GM19035 (cell line): Measurements from ENCODE around the gene C21orf58.
"Not testable (repeated sequence)": the region's sequence is repeated elsewhere in the genome, so short reads cannot be mapped to it uniquely, and the experiment has no call there.

ENCODE experiments used
- ATAC-seq: cut with Tn5 transposase; IDR thresholded peaks from one replicate; pipeline ENCODE4 v1.9.1; 2021; ENCODE audit not compliant: unreplicated experiment

Gene C21orf58

DNA sequence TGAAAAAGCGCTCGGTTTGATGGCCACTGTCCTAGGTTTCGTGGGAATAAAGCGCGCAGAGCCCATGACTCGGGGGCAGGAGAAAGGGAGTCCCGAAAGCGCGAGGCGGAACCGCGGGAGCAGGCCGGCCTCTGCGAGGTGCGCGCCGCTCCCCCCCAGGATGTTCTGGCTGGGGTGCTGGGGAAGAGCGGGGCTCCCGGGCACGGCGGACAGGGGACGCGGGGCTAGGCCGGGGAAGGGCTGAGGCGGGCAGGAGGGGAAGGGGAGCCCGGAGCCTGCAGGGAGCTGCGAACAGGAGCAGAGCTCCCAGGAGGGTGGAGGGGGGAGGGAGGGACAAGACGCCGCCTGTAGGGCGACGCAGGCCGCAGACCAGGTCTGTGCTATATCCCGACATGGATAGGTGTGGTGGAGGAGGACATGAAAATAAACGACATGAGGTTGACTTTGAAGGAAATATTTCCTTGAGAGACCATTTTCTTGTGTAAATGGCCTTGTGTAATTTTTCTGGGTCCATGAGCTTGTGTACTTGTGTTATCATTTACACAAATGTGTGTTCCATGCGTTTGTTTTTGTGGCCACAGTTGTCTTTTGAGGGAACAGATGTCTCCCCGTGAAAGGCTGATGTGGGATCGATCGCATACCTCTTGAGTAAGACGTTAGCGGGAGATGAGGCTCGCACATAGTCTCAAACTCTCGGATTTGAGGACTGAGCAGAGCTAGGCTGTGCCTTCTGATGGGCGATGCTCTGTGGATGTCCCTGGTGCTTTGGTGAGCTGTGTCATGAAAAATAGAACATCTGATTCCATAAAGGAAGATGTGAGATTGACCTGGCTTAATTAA is 1.6 kb upstream of the C21orf58 start:
- ATAC-seq = no peak

DNA sequence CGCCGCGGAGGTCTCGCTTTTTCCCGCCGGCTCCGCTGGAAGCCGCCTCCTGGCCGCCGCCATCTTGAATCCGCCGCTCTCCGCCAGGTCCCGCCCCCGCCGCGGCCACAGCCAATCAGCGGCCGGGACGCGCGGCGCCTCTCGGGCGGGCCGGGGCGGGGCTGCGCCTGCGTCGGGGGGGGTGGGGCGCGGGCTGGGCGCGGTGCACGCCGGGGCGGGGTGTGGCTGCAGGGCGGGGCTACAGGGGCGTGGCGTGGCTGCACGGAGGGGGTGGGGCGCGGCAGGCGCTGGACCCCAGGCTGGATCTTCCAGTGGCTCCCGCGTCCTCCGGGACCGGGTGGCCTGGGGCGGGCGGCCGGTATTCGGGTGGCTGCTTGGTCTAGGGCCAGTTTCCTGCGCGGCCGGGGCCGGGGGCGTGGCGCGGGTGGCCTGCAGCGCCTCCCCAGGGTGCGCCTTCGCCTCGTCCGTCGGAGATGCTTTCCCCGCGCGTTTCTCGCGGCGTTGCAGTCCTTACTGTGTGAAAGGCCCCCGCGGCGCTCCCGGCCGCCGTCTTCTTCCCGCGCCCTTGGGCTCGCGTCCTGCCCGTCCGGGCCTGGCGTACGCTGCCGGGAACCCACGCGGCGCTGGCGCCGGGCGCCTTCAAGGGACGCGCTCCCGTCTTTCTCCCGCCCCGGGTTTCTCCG is 861 bp upstream of the C21orf58 start:
- peak; percentile 66 for ATAC-seq

DNA sequence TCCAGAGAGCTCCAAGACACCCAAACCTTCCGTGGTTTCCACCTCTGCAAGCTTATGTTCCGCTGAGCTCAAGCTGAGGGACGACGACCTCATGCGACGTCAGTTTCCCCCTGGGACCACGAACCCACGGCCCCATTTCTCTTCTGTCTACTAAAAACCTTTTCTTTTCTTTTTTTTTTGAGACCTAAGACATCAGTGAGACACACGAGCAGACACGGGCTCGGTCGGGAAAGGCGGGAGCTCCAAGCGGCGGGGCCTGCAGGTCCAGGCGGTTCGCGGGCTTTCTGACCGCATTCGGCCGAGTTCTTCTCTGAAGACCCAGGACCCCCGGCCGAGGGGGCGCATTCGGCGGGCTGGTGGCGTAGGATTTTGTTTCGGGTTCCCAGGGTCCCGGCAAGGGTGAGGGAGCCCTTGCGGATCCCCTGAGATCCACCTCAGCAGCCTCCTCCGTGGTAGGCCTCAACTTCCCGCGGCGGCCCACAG is 402 bp downstream of the C21orf58 start:
- peak; percentile 6 for ATAC-seq

DNA sequence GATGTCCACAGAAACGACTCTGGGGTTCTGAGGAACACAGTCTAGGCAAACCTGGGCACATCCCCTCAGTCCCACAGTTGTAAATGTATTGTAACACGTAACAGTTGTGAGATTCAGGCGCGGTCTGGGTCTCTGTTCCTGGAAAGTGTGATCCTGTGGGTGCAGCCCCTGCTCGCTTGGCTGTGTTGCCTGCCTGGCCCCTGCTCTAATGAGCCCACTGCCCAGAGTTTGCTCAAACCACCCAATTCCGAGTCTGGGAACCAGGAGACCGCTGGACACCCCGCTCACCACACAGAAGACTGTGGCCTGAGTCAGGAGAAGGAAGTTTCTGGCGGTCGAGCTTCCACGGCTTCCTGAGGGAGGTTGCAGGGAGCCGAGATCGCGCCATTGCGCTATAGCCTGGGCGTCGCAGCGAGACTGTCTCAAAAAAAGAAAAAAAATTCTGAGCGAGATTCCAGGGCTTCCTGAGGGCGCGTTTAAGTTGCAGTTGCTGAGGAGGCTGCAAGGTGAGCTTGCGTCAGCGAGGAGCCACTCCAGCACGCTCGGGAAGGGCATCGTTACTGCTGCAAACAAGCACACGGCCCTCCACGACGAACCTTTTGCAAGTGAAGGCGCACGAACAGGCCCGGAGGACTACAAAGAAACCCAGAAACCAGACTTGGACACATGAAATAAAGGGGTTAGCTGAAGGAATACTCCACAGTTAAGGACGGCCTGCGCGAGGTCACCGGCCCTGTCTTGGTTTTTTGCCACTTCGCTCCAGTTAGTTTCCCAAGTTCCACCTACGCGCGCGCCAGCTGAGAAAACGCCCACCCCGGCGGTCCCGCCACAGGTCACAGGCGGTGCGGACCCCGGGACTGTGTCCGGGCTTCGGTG is 1.1 kb downstream of the C21orf58 start:
- no peak for ATAC-seq

DNA sequence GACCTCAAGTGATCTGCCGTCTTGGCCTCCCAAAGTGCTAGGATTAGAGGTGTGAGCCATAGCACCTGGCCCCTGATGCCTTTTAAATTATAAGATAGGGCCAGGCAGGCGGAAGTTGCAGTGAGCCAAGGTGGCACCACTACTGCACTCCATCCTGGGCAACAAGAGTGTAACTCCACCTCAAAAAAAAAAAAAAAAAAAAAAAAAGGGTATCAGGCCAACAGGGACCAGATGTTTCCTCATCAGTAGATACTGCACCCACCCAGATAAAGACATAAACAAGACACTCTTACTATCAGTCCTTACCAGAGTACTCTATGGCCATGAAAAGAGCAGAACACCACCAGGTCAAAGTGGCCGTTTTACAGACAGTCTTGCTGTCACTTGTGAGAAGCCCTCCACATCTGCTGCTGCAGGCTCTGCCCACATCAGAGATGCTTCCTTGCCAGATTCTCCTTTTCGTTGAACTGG is 3.3 kb downstream of the C21orf58 start:
- ATAC-seq = no peak

DNA sequence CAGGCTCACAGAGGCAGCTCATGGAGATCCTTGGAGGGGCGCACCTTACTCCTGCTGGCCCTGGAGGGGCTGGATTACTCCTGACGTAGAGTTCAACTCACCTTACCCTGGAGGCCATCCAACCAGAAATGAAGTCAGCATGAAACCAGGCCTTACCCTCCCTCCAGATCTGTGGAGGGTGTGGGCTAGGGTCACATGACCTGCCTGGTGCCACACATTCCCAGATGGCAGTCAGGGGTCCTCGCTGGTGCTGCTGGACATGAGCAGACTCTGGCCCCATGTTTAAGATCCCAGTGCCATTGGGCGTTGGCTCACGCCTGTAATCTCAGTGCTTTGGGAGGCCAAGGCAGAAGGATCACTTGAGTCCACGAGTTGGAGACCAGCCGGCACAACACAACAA is 4.5 kb downstream of the C21orf58 start:
- no peak for ATAC-seq

DNA sequence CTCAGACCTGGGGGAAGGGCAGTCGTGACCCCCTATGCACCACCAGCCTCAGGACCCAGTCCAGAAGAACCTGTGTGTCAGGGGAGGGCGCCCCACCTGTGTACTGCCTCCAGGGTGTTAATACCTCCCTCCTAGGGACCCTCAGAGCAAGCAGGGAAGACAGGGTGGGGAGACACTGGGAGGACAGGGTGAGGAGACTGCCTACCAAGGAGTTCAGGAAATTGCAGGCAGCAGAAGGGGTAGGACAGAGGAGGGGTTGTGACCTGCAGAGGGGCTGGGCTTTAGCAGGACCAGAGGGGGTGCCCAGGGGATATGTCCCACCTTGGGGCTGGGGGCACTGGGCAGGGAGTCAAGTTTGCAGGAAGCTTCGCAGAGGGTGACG is 5.2 kb downstream of the C21orf58 start:
- ATAC-seq = no peak

DNA sequence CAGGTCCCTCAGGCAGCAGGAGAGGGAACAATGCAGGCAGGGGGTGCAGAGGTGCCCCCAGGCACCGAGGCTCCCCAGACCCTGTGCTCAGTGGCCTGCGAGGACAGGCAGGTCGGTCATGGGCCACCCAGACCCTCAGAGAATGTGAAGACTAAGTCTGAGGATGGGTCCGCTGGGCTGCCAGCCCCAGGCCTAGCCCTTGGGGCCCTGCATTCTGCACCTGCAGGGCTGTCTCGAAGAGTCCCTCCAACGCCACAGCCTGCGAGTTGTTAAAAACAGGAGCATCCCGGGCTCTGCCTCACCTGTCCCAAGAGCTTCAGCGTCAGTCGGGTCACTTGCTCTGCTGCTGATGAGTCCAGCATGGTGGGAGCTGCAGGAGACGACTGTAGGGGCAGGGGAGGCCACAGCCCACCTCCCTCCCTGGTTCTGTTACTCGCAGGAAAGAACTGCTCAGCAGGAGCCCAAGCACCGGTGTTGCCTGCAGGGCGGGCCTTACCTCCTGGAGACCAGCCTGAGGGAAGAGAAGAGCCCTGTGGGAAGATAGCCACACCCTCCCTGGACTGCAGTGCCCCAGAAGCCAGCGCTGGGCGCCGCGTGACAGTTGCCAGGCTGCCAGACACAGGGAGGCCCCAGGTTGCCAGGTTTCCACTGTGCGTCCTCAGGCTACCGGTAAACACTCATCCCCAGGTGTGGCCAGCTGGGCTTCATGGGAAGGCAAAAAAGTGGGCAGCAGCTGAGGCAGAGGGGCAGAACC is 5.8 kb downstream of the C21orf58 start:
- no peak for ATAC-seq

DNA sequence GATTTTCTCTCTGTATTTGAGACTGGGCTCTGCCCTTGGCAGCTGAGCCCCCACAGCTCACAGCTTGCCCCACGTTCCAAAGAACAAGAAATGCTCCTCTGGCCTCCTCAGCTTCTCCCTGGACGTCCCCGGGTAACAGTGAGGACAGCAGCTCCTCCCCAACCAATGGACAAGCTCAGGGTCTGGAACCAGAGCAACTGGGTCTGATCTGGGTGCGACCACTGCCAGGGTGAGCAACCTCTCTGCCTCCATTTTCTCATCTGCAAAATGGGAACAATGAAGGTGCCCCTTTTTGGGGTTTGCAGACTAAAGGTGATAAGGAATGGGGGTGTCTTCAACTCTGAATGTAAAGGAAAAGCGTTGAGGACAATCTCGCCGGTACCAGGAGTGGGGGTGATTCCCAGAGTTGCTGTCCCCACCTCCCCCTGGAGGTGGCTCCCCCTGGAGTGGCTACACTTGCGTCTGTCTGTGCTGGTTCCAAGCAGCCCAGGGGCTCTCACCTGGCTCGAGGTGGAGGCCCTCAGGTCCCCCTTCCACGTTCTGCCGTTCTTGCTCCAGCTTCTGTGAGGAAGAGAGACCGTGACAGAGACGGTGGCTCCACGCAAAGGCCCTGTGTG is 6.9 kb downstream of the C21orf58 start:
- no peak for ATAC-seq

DNA sequence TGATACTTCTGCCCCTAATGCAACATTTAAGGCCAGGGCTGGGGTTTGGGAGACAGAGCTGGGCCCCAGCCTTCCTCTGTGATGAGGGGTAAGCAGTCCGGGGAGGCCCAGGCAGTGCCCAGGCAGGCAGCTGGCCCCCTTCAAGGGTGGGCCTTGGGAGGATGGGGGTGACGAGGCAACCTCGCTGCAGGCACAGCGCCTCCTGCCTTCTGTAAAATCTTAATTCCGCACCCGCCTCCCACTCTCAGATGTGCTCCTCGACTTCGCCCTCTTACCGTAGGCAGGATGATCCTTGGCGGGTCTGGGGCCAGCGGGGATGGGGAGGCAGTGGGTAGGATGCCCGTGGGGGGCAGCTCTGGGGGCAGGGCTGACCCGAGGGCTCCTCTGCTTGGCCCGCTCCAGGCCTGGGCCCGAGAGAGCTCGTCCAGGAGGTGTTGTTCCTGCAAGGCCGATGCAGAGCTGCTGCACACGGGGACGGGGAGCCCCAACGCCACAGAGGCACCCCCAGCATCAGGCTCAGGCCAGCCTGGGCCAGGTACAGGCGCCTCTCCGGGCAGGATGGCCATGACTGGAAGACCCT is 9.1 kb downstream of the C21orf58 start:
- no peak for ATAC-seq

DNA sequence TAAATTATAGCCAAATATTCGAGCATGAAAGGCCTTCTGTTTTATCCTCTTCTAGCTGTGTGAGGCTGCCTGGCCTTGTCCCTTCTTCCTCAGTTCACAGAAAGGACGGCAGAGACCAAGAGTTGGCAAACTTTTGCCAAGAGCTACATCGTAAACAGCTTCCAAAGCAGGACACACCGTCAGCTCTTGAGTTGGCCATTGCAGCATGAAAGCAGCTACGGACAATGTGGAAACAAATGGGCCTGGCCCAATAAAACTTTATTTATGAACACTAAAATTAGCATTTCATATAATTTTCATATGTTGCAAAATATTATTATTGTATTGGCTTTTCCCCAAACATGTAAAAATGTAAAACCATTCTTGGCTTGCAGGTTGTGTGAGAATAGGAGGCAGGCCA is 10.7 kb downstream of the C21orf58 start:
- ATAC-seq = no peak

DNA sequence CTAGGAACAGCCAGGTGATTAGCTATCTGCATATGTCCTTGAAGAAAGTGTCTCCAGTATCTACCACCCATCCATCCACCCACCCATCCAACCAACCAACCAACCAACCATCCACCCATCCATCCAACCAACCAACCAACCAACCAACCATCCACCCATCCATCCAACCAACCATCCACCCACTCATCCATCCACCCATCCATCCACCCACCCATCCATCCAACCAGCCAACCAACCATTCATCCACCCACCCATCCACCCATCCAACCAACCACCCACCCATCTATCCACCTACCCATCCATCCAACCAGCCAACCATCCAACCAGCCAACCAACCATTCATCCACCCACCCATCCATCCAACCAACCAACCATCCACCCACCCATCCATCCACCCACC is 12.1 kb downstream of the C21orf58 start:
- ATAC-seq = no peak

DNA sequence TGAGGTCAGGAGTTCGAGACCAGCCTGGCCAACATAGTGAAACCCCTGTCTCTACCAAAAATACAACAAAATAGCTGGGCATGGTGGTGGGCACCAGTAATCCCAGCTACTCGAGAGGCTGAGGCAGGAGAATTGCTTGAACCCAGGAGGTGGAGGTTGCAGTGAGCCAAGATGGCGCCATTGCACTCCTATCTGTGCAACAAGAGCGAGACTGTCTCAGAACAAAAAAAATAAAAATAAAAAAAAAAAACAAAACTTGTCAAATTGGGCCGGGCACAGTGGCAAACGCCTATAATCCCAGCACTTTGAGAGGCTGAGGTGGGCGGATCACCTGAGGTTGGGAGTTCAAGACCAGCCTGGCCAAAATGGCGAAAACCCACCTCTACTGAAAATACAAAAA is 13.4 kb downstream of the C21orf58 start:
- not testable (repeated sequence) for ATAC-seq

DNA sequence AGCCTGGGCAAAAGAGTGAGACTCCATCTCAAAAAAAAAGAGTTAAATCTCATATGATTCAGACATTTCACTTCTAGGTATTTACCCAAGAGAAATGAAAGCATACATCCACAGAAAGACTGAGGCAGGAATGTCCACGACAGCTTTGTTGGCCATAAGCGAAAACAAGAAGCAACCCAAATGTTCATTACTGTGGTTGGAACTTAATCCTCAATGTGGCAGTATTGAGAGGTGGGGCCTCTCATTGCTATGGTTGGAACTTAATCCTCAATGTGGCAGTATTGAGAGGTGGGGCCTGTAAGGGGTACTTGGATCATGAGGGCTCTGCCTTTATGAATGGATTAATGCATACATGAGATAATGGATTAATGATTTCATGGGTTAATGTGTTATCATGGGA is 15.2 kb downstream of the C21orf58 start:
- no peak for ATAC-seq

DNA sequence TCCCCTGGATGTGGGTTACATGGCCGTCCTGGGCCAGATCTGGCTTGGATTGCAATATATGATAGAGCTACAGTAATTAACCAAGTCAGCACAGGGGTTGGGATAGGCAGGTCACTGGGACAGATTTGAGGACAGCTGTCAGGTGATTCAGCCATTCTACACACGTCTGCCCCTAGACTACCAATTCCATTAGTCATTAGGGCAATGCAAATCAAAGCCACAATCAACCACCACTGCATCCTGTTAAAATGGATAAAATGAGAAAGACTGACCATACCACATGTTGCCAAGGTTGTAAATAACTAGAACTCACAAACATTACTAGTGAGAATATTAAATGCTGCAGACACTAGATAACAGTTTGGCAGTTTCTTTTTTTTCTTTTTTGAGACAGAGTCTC is 16.0 kb downstream of the C21orf58 start:
- ATAC-seq = no peak

DNA sequence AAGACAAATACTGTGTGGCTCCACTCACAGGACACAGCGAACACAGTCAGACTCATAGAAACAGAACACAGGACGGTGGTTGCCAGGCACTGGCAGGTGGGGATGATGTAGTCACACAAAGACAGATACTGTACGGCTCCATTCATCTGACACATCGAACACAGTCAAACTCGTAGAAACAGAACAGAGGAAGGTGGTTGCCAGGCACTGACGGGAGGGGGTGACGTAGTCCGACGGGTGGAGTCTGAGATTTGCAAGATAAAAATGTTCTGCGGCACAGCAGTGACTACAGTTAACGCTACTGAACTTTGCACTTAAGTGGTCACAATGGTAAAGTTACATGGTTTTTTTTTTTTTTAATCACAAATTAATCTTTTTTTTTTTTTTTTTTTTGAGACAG is 18.7 kb downstream of the C21orf58 start:
- ATAC-seq = no peak

DNA sequence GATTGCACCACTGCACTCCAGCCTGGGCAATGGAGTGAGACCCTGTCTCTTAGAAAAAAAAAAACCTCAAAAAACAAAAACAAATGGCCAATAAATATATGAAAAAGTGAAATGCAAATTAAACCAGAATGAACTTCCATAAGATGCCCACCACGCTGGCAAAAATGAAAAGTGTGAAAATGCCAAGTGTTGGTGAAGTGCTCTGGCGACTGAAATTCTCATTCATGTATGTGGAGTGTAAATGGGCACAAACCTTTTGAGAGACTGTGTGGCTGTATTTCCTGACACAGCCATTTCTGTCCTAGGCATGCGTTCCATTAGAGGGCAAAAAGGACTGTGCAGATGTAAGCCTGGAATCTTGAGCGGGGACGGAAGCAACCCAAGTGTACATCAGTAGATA is 19.2 kb downstream of the C21orf58 start:
- ATAC-seq = no peak

DNA sequence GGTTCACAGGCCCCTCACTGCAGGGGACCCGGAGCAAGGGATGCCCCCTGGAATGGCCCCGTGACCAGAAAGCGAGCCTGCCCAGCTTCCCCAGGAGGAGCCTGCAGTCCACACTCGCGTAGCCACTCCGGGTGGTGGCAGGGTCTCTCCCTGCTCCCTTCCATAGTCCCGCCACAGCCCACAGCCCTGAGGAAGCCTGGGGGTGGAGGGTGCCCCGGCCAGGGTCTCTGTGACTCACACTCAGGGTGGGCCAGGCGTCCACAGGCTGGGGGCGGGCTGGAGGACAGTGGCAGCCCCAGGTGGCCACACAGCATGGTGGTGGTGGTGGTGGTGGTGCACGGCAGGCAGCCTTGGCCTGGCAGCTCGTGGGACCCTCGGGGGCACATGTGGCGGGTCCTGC is 21.9 kb downstream of the C21orf58 start:
- ATAC-seq = no peak

DNA sequence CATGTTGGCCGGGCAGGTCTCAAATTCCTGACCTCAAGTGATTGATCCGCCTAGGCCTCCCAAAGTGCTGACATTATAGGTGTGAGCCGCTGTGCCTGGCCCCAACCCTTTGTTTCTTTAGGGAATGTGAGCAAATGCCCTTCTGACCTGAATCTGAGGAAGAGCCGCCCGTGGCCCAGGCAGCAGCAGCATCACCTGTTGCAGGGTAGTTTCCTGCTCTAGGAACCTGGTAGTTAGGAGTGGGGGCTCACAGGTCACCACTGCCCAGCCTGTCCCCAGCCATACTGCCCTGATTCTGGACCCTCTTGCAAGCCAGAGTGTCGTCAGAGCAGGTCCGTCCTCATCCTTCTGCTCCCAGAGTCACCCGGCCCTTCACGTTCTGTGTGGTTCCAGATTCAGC is 24.5 kb downstream of the C21orf58 start:
- ATAC-seq = no peak
